GM23338 (cell line): ENCODE results near the gene ACADVL.

Source experiments
- TF ChIP-seq, protein P1 (sequence below), 2 experiments: fragments of 200-600 bp in 1 of 2; sonication (generic) in 1 of 2; conservative IDR thresholded peaks; 2 replicates each; pipeline versions ENCODE4 v1.5.1 to v1.6.1; 2016 to 2017; ENCODE audit warnings: antibody characterized with exemption in 2 of 2, low read depth in 2 of 2, mild to moderate bottlenecking in 2 of 2, moderate library complexity in 1 of 2
- TF ChIP-seq, protein P2 (sequence below): IDR thresholded peaks from one replicate; pipeline ENCODE4 v1.6.1; 2018; ENCODE audit warnings: antibody characterized with exemption; ENCODE audit not compliant: unreplicated experiment

DNA sequence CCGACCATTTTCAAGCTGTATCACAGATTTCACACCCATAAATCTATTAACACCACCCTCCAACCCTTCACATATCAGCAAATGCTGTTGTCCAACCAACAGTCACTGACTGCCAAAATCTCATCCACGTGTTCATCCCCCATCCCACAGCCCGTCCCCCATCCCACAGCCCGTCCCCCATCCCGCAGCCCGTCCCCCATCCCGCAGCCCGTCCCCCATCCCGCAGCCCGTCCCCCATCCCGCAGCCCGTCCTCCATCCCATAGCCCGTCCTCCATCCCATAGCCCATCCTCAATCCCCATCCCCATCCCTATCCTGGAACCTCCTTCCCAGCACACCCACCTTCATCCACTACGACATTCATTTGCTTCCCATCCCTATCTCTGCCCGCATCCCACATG, 14.2 kb upstream of the ACADVL start:
- TF ChIP-seq, protein P1, sequence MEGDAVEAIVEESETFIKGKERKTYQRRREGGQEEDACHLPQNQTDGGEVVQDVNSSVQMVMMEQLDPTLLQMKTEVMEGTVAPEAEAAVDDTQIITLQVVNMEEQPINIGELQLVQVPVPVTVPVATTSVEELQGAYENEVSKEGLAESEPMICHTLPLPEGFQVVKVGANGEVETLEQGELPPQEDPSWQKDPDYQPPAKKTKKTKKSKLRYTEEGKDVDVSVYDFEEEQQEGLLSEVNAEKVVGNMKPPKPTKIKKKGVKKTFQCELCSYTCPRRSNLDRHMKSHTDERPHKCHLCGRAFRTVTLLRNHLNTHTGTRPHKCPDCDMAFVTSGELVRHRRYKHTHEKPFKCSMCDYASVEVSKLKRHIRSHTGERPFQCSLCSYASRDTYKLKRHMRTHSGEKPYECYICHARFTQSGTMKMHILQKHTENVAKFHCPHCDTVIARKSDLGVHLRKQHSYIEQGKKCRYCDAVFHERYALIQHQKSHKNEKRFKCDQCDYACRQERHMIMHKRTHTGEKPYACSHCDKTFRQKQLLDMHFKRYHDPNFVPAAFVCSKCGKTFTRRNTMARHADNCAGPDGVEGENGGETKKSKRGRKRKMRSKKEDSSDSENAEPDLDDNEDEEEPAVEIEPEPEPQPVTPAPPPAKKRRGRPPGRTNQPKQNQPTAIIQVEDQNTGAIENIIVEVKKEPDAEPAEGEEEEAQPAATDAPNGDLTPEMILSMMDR (conservative IDR thresholded peaks at IDR 0.05; ENCODE audit: low read depth in 2 of 2), result no peak
- TF ChIP-seq, protein P2, sequence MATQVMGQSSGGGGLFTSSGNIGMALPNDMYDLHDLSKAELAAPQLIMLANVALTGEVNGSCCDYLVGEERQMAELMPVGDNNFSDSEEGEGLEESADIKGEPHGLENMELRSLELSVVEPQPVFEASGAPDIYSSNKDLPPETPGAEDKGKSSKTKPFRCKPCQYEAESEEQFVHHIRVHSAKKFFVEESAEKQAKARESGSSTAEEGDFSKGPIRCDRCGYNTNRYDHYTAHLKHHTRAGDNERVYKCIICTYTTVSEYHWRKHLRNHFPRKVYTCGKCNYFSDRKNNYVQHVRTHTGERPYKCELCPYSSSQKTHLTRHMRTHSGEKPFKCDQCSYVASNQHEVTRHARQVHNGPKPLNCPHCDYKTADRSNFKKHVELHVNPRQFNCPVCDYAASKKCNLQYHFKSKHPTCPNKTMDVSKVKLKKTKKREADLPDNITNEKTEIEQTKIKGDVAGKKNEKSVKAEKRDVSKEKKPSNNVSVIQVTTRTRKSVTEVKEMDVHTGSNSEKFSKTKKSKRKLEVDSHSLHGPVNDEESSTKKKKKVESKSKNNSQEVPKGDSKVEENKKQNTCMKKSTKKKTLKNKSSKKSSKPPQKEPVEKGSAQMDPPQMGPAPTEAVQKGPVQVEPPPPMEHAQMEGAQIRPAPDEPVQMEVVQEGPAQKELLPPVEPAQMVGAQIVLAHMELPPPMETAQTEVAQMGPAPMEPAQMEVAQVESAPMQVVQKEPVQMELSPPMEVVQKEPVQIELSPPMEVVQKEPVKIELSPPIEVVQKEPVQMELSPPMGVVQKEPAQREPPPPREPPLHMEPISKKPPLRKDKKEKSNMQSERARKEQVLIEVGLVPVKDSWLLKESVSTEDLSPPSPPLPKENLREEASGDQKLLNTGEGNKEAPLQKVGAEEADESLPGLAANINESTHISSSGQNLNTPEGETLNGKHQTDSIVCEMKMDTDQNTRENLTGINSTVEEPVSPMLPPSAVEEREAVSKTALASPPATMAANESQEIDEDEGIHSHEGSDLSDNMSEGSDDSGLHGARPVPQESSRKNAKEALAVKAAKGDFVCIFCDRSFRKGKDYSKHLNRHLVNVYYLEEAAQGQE, result no peak
